Mesenchymal stem cell (in vitro differentiated cells and primary cell): ENCODE data around the gene SNN.

ENCODE experiments used
- DNase-seq: peaks from one replicate; pipeline ENCODE4 v3.0.0-alpha.2; 2013
- H2AFZ ChIP-seq: one replicate; pipeline ENCODE4 v1.6.1; 2013; ENCODE audit warnings: low read depth, mild to moderate bottlenecking, control low read depth, inconsistent platforms, low read length, moderate library complexity
- H2AK5ac ChIP-seq: 2 replicates; pipeline ENCODE4 v1.6.1; 2013; ENCODE audit warnings: low read length, moderate library complexity, mild to moderate bottlenecking, inconsistent platforms; ENCODE audit not compliant: severe bottlenecking
- H2BK120ac ChIP-seq: one replicate; pipeline ENCODE4 v1.6.1; 2013; ENCODE audit warnings: low read depth, mild to moderate bottlenecking, inconsistent platforms, low read length, moderate library complexity
- H2BK12ac ChIP-seq, 2 experiments: one replicate each; pipeline ENCODE4 v1.6.1; 2013; ENCODE audit warnings: inconsistent platforms in 2 of 2, low read length in 2 of 2, mild to moderate bottlenecking in 2 of 2, moderate library complexity in 2 of 2, control low read depth in 1 of 2
- H2BK15ac ChIP-seq: one replicate; pipeline ENCODE4 v1.6.1; 2013; ENCODE audit warnings: mild to moderate bottlenecking, low read depth, inconsistent platforms; ENCODE audit not compliant: poor library complexity, severe bottlenecking
- H2BK5ac ChIP-seq: 2 replicates; pipeline ENCODE4 v1.6.1; 2013; ENCODE audit warnings: low read depth, mild to moderate bottlenecking, low read length, control low read depth, inconsistent platforms; ENCODE audit not compliant: poor library complexity, severe bottlenecking
- H3K14ac ChIP-seq, 2 experiments: one replicate each; pipeline ENCODE4 v1.6.1; 2013; ENCODE audit warnings: inconsistent platforms in 2 of 2, low read length in 2 of 2, control low read depth in 1 of 2, mild to moderate bottlenecking in 1 of 2, moderate library complexity in 1 of 2
- H3K18ac ChIP-seq, 2 experiments: one replicate each; pipeline ENCODE4 v1.6.1; 2013; ENCODE audit warnings: inconsistent platforms in 2 of 2, low read length in 2 of 2, control low read depth in 1 of 2, low read depth in 1 of 2, mild to moderate bottlenecking in 1 of 2
- H3K23ac ChIP-seq, 2 experiments: one replicate each; pipeline ENCODE4 v1.6.1; 2013; ENCODE audit warnings: inconsistent platforms in 2 of 2, low read length in 2 of 2, mild to moderate bottlenecking in 2 of 2, moderate library complexity in 2 of 2, control low read depth in 1 of 2
- H3K27ac ChIP-seq: 2 replicates; pipeline ENCODE4 v1.5.1; 2013; ENCODE audit warnings: mild to moderate bottlenecking, moderate library complexity, low read length, control low read depth, inconsistent platforms; ENCODE audit not compliant: poor library complexity, severe bottlenecking
- H3K27me3 ChIP-seq, 2 experiments: 2 replicates each; pipeline versions ENCODE4 v1.6.1 to v1.7.0; 2013; ENCODE audit warnings: low read length in 2 of 2, mild to moderate bottlenecking in 2 of 2, moderate library complexity in 2 of 2, control low read depth in 1 of 2, inconsistent platforms in 1 of 2; ENCODE audit not compliant: control insufficient read depth in 1 of 2, insufficient read depth in 1 of 2
- H3K36me3 ChIP-seq, 2 experiments: 2 replicates each; pipeline versions ENCODE4 v1.6.1 to v1.7.0; 2013; ENCODE audit warnings: low read length in 2 of 2, control low read depth in 1 of 2, inconsistent platforms in 1 of 2, low read depth in 1 of 2, mild to moderate bottlenecking in 1 of 2; ENCODE audit not compliant: insufficient read depth in 2 of 2, control insufficient read depth in 1 of 2
- H3K4ac ChIP-seq, 2 experiments: one replicate each; pipeline ENCODE4 v1.6.1; 2013; ENCODE audit warnings: inconsistent platforms in 2 of 2, low read length in 2 of 2, mild to moderate bottlenecking in 2 of 2, moderate library complexity in 2 of 2, control low read depth in 1 of 2, low read depth in 1 of 2
- H3K4me1 ChIP-seq: 2 replicates; pipeline ENCODE4 v1.6.1; 2013; ENCODE audit warnings: low read depth, low read length, control low read depth; ENCODE audit not compliant: control insufficient read depth, insufficient read depth
- H3K4me2 ChIP-seq: 2 replicates; pipeline ENCODE4 v1.6.1; 2013; ENCODE audit warnings: low read length, mild to moderate bottlenecking, inconsistent platforms; ENCODE audit not compliant: poor library complexity, severe bottlenecking
- H3K4me3 ChIP-seq, 2 experiments: 2 replicates each; pipeline versions ENCODE4 v1.5.1 to v1.7.0; 2013; ENCODE audit warnings: low read length in 2 of 2, mild to moderate bottlenecking in 2 of 2, control low read depth in 1 of 2, low read depth in 1 of 2; ENCODE audit not compliant: insufficient read depth in 1 of 2
- H3K79me1 ChIP-seq: replicated peaks from 2 replicates; pipeline ENCODE4 v1.6.1; 2013; ENCODE audit warnings: mild to moderate bottlenecking, control low read depth, low read length, inconsistent platforms; ENCODE audit not compliant: poor library complexity, severe bottlenecking
- H3K9ac ChIP-seq: 2 replicates; pipeline ENCODE4 v1.7.0; 2013; ENCODE audit warnings: mild to moderate bottlenecking, low read length, moderate library complexity
- H3K9me3 ChIP-seq: 2 replicates; pipeline ENCODE4 v1.7.0; 2013; ENCODE audit warnings: mild to moderate bottlenecking, low read length; ENCODE audit not compliant: control insufficient read depth
- H4K8ac ChIP-seq: one replicate; pipeline ENCODE4 v1.6.1; 2013; ENCODE audit warnings: inconsistent platforms, mild to moderate bottlenecking, low read length, moderate library complexity
- H4K91ac ChIP-seq: one replicate; pipeline ENCODE4 v1.6.1; 2013; ENCODE audit warnings: mild to moderate bottlenecking, low read length, inconsistent platforms
- WGBS: methylation state at CpG from one replicate; pipeline ENCODE4 v1.1.7; 2013; ENCODE audit warnings: mixed read lengths; 5-methylcytosine and 5-hydroxymethylcytosine counted together

SNN gene

GRCh38 chr16:11666103-11667055 is 1.9 kb upstream of the SNN start:
- Histone ChIP-seq H3K36me3 (peaks cover 0 to 2% of the 10 kb centered on the region in 2 experiments), H2AFZ (no peak overlapping the region), H3K9ac (no peak overlapping the region), H3K27ac (no peak overlapping the region), H2BK120ac (no peak overlapping the region), H3K4ac (no peak overlapping the region), H3K4me3 (no peak overlapping the region), H3K23ac (no peak overlapping the region), H2BK15ac (peak overlapping the region; percentile 9), H2BK5ac (no peak overlapping the region), H3K4me2 (no peak overlapping the region), H2BK12ac (no peak overlapping the region), H3K27me3 (no peaks in the 10 kb centered on the region), H3K14ac (no peak overlapping the region), H4K8ac (no peak overlapping the region), H3K4me1 (peaks cover 19% of the 10 kb centered on the region), H4K91ac (no peak overlapping the region), H3K79me1 (peaks cover 24% of the 10 kb centered on the region), H3K18ac (no peak overlapping the region), H2AK5ac (no peak overlapping the region), H3K9me3 (no peaks in the 10 kb centered on the region)
- 88% methylated on average over 11 of the region's 14 CpGs for WGBS
- no peak for DNase-seq

- Histone ChIP-seq H3K14ac (no peak overlapping the region), H2BK12ac (peak overlapping the region in 1 of 2 experiments; percentile 68), H2AK5ac (no peak overlapping the region)
These were observed 933 bp upstream of the SNN start for GRCh38 chr16:11667221-11667823.

GRCh38 chr16:11668623-11669379 is 546 bp downstream of the SNN start:
- peak overlapping the region; percentile 47 for H4K91ac ChIP-seq
- H3K27me3 ChIP-seq = no peaks in the 10 kb centered on the region
- peaks cover 0 to 12% of the 10 kb centered on the region in 2 experiments for H3K36me3 ChIP-seq
- peak overlapping the region; percentile 85 to 88 for H3K4me3 ChIP-seq
- peaks cover 48% of the 10 kb centered on the region for H3K79me1 ChIP-seq
- H3K27ac ChIP-seq = no peak overlapping the region
- H2AK5ac ChIP-seq = no peak overlapping the region
- WGBS = 7% methylated on average over 48 of the region's 97 CpGs
- H3K18ac ChIP-seq = peak overlapping the region; percentile 65 to 92
- no peak overlapping the region for H2BK5ac ChIP-seq
- peak overlapping the region; percentile 70 to 98 for H3K14ac ChIP-seq
- peak overlapping the region; percentile 70 for H2BK15ac ChIP-seq
- H2BK120ac ChIP-seq = peak overlapping the region; percentile 55
- DNase-seq = no peak
- peak overlapping the region; percentile 27 to 67 for H3K4ac ChIP-seq
- H3K4me1 ChIP-seq = peaks cover 25% of the 10 kb centered on the region
- H2AFZ ChIP-seq = peak overlapping the region; percentile 16
- peak overlapping the region; percentile 84 for H3K9ac ChIP-seq
- H2BK12ac ChIP-seq = peak overlapping the region in 1 of 2 experiments; percentile 24
- no peak overlapping the region for H4K8ac ChIP-seq
- H3K4me2 ChIP-seq = peak overlapping the region; percentile 93
- peak overlapping the region in 1 of 2 experiments; percentile 96 for H3K23ac ChIP-seq
- H3K9me3 ChIP-seq = no peaks in the 10 kb centered on the region

More at GRCh38 chr16:11667221-11667823, 933 bp upstream of the SNN start:
- Histone ChIP-seq H3K9me3 (no peaks in the 10 kb centered on the region), H3K27ac (no peak overlapping the region), H4K8ac (no peak overlapping the region), H2BK5ac (no peak overlapping the region), H3K4me1 (peaks cover 22% of the 10 kb centered on the region), H3K4me3 (peak overlapping the region in 1 of 2 experiments; percentile 77), H3K4ac (no peak overlapping the region), H3K27me3 (no peaks in the 10 kb centered on the region), H3K18ac (no peak overlapping the region), H2BK15ac (peak overlapping the region; percentile 50), H3K4me2 (no peak overlapping the region), H3K23ac (no peak overlapping the region), H3K36me3 (peaks cover 0 to 4% of the 10 kb centered on the region in 2 experiments), H4K91ac (no peak overlapping the region), H3K79me1 (peaks cover 34% of the 10 kb centered on the region), H2AFZ (no peak overlapping the region), H2BK120ac (no peak overlapping the region), H3K9ac (no peak overlapping the region)
- 84% methylated on average over 7 of the region's 11 CpGs for WGBS
- no peak for DNase-seq
